HK-2 (cell line): ENCODE data around the gene ATP2B2.

Experiments
- DNase-seq: peaks from one replicate; pipeline ENCODE4 v3.0.0-alpha.2; 2018; ENCODE audit not compliant: unreplicated experiment

Gene ATP2B2

GRCh38 chr3:10330319-10330718 lies 175.1 kb downstream of the ATP2B2 start:
- DNase-seq, result no peak

GRCh38 chr3:10329495-10330015 lies 175.8 kb downstream of the ATP2B2 start:
- DNase-seq, result no peak

- no peak for DNase-seq
Observed at GRCh38 chr3:10328460-10329071, 176.8 kb downstream of the ATP2B2 start.

- no peak for DNase-seq
Observed at GRCh38 chr3:10327592-10327991, 177.8 kb downstream of the ATP2B2 start.

GRCh38 chr3:10322352-10322710 lies 183.1 kb downstream of the ATP2B2 start:
- no peak for DNase-seq

GRCh38 chr3:10321630-10322351 lies 183.6 kb downstream of the ATP2B2 start:
- no peak for DNase-seq

- DNase-seq, result no peak
Observed at GRCh38 chr3:10320320-10320677, 185.1 kb downstream of the ATP2B2 start.

- DNase-seq, result no peak
Observed at GRCh38 chr3:10319804-10320203, 185.6 kb downstream of the ATP2B2 start.

- DNase-seq, result no peak
Observed at GRCh38 chr3:10319251-10319650, 186.1 kb downstream of the ATP2B2 start.

GRCh38 chr3:10317961-10318350 lies 187.4 kb downstream of the ATP2B2 start:
- no peak for DNase-seq

- DNase-seq, result no peak
Observed at GRCh38 chr3:10317311-10317960, 187.9 kb downstream of the ATP2B2 start.

- no peak for DNase-seq
Observed at GRCh38 chr3:10315771-10316344, 189.5 kb downstream of the ATP2B2 start.

- DNase-seq, result no peak
Observed at GRCh38 chr3:10315101-10315500, 190.3 kb downstream of the ATP2B2 start.

GRCh38 chr3:10312861-10313260 lies 192.5 kb downstream of the ATP2B2 start:
- DNase-seq, result no peak

GRCh38 chr3:10312391-10312790 lies 193.0 kb downstream of the ATP2B2 start:
- no peak for DNase-seq

GRCh38 chr3:10311710-10312109 lies 193.7 kb downstream of the ATP2B2 start:
- DNase-seq, result no peak

GRCh38 chr3:10310578-10310977 lies 194.8 kb downstream of the ATP2B2 start:
- DNase-seq, result no peak

GRCh38 chr3:10309736-10310135 lies 195.7 kb downstream of the ATP2B2 start:
- no peak for DNase-seq

GRCh38 chr3:10308678-10309077 lies 196.7 kb downstream of the ATP2B2 start:
- no peak for DNase-seq

GRCh38 chr3:10306156-10306555 lies 199.2 kb downstream of the ATP2B2 start:
- no peak for DNase-seq

GRCh38 chr3:10305331-10305902 lies 200.0 kb downstream of the ATP2B2 start:
- DNase-seq, result no peak

GRCh38 chr3:10304905-10305304 lies 200.5 kb downstream of the ATP2B2 start:
- no peak for DNase-seq
